CD4-positive, alpha-beta T cell (primary cell): Measurements from ENCODE around the gene CDC14A. TPM values are rescaled to one million over a fixed set of nuclear protein-coding genes. Genes with fewer than 3 reads are reported as not detected.
A peak's percentile ranks its signal among the peaks of the same experiment; 100 is the strongest.

Experiments used
- ATAC-seq: fragments of 200-7000 bp; cut with Tn5 transposase; one replicate; pipeline ENCODE4 v1.10.0; 2022; ENCODE audit warnings: mild to moderate bottlenecking; ENCODE audit not compliant: poor library complexity
- CTCF ChIA-PET: fragments of 350-600 bp; sonication (Branson Sonifier 250); formaldehyde crosslinking; loops from one replicate; lab custom pipeline; 2021; ENCODE audit warnings: antibody characterized with exemption, inconsistent platforms; lab: Charles Lee
- POLR2A ChIA-PET: fragments of 350-600 bp; sonication (Branson Sonifier 250); formaldehyde crosslinking; loops from one replicate; lab custom pipeline; 2021; ENCODE audit warnings: antibody characterized with exemption, inconsistent platforms; lab: Charles Lee
- DNase-seq, 14 experiments: peaks; one replicate each; pipeline ENCODE4 v3.0.0-alpha.2; 2013 to 2020; ENCODE audit warnings: mixed read lengths in 2 of 14
- H3K27ac ChIP-seq, 2 donors: one replicate each; pipeline versions ENCODE4 v1.5.1 to v1.7.0; 2013; ENCODE audit warnings: low read length in 2 of 2, low read depth in 1 of 2, mild to moderate bottlenecking in 1 of 2
- H3K27me3 ChIP-seq, 2 experiments: 1 replicate in 1 of 2; 2 replicates in 1 of 2; pipeline versions ENCODE4 v1.6.1 to v1.7.0; 2013; ENCODE audit warnings: low read length in 2 of 2, control low read depth in 1 of 2, mild to moderate bottlenecking in 1 of 2, moderate library complexity in 1 of 2; ENCODE audit not compliant: insufficient read depth in 2 of 2, control insufficient read depth in 1 of 2
- H3K36me3 ChIP-seq: one replicate; pipeline ENCODE4 v1.6.1; 2013; ENCODE audit warnings: low read length, control low read depth; ENCODE audit not compliant: insufficient read depth
- H3K4me1 ChIP-seq: one replicate; pipeline ENCODE4 v1.6.1; 2013; ENCODE audit warnings: low read length, control low read depth; ENCODE audit not compliant: insufficient read depth
- H3K4me3 ChIP-seq: one replicate; pipeline ENCODE4 v1.5.1; 2013; ENCODE audit warnings: mild to moderate bottlenecking, low read length, moderate library complexity
- H3K9me3 ChIP-seq, 2 experiments: 1 replicate in 1 of 2; 2 replicates in 1 of 2; pipeline versions ENCODE4 v1.6.1 to v1.7.0; 2013; ENCODE audit warnings: low read length in 2 of 2, mild to moderate bottlenecking in 2 of 2, control low read depth in 1 of 2, moderate library complexity in 1 of 2; ENCODE audit not compliant: control insufficient read depth in 1 of 2, insufficient read depth in 1 of 2
- H3K27ac Mint-ChIP-seq: one replicate; pipeline ENCODE4 v1.8.0; 2020; ENCODE audit warnings: mixed read lengths
- H3K27me3 Mint-ChIP-seq: one replicate; pipeline ENCODE4 v1.8.0; 2021; ENCODE audit warnings: mixed read lengths
- H3K36me3 Mint-ChIP-seq: one replicate; pipeline ENCODE4 v1.8.0; 2021; ENCODE audit warnings: low read depth, mixed read lengths
- H3K4me1 Mint-ChIP-seq: one replicate; pipeline ENCODE4 v1.8.0; 2021; ENCODE audit warnings: low read depth, mixed read lengths
- H3K4me3 Mint-ChIP-seq: one replicate; pipeline ENCODE4 v1.8.0; 2020; ENCODE audit warnings: mild to moderate bottlenecking, mixed read lengths
- H3K9me3 Mint-ChIP-seq: one replicate; pipeline ENCODE4 v1.8.0; 2020; ENCODE audit warnings: mixed read lengths
- intact Hi-C, 2 experiments: fragments of 100-400 bp; cut with DNase I in 1 of 2; cut with micrococcal nuclease in 1 of 2; formaldehyde crosslinking; loops; one replicate each; pipeline versions ENCODE4 v1.15.1 to v1.9.0; 2023 to 2025; cut with DNase I, micrococcal nuclease
- total RNA-seq, 174 experiments: library from RNA in 2 of 174; stranded (reverse) in 2 of 174; gene quantifications; one replicate each; pipeline ENCODE4 v1.2.3 and lab custom pipeline; 2021 to 2026
- TF ChIP-seq, protein P1 (sequence below): fragments of 200-600 bp; IDR thresholded peaks from one replicate; pipeline ENCODE4 v1.8.0; 2022; ENCODE audit warnings: antibody characterized with exemption, mild to moderate bottlenecking

The CDC14A gene
- total RNA-seq, 2 experiments from 2014 or later: 174 to 182 TPM

DNA sequence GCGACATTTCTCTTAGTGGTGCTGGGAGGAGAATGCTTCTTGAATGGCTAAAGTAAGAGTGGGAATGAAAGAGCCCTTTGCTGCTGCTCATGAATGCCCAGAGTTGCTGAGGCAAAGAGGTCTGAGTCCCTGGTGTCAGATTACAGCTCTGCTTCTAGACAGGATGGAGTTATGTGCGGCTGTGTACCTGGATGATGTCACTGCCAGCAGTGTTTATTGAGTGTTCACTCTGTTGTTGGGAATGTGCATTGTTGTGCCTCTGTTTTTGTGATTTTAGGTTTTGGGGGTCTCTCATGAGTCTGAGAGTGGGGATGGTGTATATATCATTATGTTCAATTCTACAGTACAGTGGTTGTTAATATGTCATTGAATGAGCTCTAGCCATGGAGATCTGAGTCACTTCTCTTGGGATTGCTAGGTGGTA is 2.7 kb downstream of the CDC14A start:
- H3K36me3 Mint-ChIP-seq: peaks cover 80% of the 10 kb centered on the region
- POLR2A ChIA-PET: interaction anchor here (0.5 to 6.9 kb wide), 18 partner anchors 11 to 222 kb away, joined by 3 to 67 read pairs (median 6); partner anchors contain the start of genes DBT, RTCA, SASS6 and TRMT13
- H3K4me3 ChIP-seq: peak overlapping the region; percentile 96

GRCh38 chr1:100358210-100358609 is 5.9 kb downstream of the CDC14A start:
- peaks cover 95% of the 10 kb centered on the region for H3K4me1 Mint-ChIP-seq
- peak overlapping the region; percentile 37 for H3K27ac Mint-ChIP-seq
- H3K4me3 ChIP-seq: peak overlapping the region; percentile 8
- H3K27me3 Mint-ChIP-seq: no peaks in the 10 kb centered on the region
- peaks cover 72% of the 10 kb centered on the region for H3K36me3 ChIP-seq
- no peaks in the 10 kb centered on the region for H3K9me3 ChIP-seq
- CTCF ChIA-PET: interaction anchor here (0.8 to 2.3 kb wide), 13 partner anchors 9 to 154 kb away, joined by 3 to 10 read pairs (median 3); no protein-coding TSS in a partner anchor
- intact Hi-C loops: loop anchor here (2.0 to 10.0 kb wide), 4 partner anchors 15 to 316 kb away; no protein-coding TSS in a partner anchor
- TF ChIP-seq, protein P1, sequence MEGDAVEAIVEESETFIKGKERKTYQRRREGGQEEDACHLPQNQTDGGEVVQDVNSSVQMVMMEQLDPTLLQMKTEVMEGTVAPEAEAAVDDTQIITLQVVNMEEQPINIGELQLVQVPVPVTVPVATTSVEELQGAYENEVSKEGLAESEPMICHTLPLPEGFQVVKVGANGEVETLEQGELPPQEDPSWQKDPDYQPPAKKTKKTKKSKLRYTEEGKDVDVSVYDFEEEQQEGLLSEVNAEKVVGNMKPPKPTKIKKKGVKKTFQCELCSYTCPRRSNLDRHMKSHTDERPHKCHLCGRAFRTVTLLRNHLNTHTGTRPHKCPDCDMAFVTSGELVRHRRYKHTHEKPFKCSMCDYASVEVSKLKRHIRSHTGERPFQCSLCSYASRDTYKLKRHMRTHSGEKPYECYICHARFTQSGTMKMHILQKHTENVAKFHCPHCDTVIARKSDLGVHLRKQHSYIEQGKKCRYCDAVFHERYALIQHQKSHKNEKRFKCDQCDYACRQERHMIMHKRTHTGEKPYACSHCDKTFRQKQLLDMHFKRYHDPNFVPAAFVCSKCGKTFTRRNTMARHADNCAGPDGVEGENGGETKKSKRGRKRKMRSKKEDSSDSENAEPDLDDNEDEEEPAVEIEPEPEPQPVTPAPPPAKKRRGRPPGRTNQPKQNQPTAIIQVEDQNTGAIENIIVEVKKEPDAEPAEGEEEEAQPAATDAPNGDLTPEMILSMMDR: peak; percentile 54
- H3K4me1 ChIP-seq: peaks cover 63% of the 10 kb centered on the region
- H3K27ac ChIP-seq: no peak overlapping the region
- peaks cover 97% of the 10 kb centered on the region for H3K36me3 Mint-ChIP-seq
- DNase-seq (peak in 7 of 14 experiments; percentile 6 to 60 (median 20)), ATAC-seq (peak; percentile 40)
- H3K9me3 Mint-ChIP-seq: no peaks in the 10 kb centered on the region
- H3K27me3 ChIP-seq: no peaks in the 10 kb centered on the region
- H3K4me3 Mint-ChIP-seq: peak overlapping the region; percentile 73
- POLR2A ChIA-PET: interaction anchor here (0.8 to 2.3 kb wide), 8 partner anchors 12 to 103 kb away, joined by 3 to 10 read pairs (median 6); no protein-coding TSS in a partner anchor

More for the DNA sequence above, 2.7 kb downstream of the CDC14A start:
- H3K9me3 ChIP-seq: no peaks in the 10 kb centered on the region
- H3K27me3 Mint-ChIP-seq: no peaks in the 10 kb centered on the region
- peak overlapping the region in 1 of 2 donors; percentile 4 for H3K27ac ChIP-seq
- H3K36me3 ChIP-seq: peaks cover 52% of the 10 kb centered on the region
- H3K27me3 ChIP-seq: no peaks in the 10 kb centered on the region
- intact Hi-C loops: loop anchor here (5.0 to 10.0 kb wide), 9 partner anchors 37 to 313 kb away; partner anchors contain the start of genes RTCA (in 2 of the 2), DBT (in 1 of the 2), SASS6 (in 1 of the 2) and TRMT13 (in 1 of the 2)
- peak overlapping the region; percentile 96 for H3K27ac Mint-ChIP-seq
- peaks cover 49% of the 10 kb centered on the region for H3K4me1 ChIP-seq
- CTCF ChIA-PET: interaction anchor here (0.7 to 4.7 kb wide), 6 partner anchors 27 to 103 kb away, joined by 3 to 40 read pairs (median 5); no protein-coding TSS in a partner anchor
- DNase-seq (peak in 10 of 14 experiments; percentile 4 to 77 (median 27)), ATAC-seq (no peak)
- H3K9me3 Mint-ChIP-seq: no peaks in the 10 kb centered on the region
- H3K4me3 Mint-ChIP-seq: peak overlapping the region; percentile 97
- TF ChIP-seq, protein P1: no peak
- H3K4me1 Mint-ChIP-seq: peaks cover 71% of the 10 kb centered on the region

DNA sequence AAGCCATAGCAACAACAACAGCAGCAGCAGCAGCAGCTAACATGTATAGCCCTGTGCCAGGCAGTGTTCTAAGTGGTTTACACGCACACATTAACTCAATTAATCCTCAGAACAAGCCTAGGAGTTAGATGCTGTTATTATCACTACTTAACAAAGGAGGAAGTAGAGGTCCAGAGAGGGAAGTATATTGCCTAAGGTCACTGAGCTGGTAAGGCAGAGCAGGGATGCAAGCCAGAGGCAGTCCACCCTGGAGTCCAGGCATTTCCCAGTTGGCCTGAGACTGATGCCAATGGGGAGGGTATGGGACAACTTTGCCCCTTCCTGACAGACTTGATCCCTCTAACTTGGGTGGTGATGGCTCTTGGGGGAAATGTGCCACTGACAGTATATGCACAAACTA is 6.8 kb downstream of the CDC14A start:
- H3K36me3 ChIP-seq: peaks cover 79% of the 10 kb centered on the region
- CTCF ChIA-PET: interaction anchor here (0.7 to 2.3 kb wide), 9 partner anchors 8 to 100 kb away, joined by 3 to 10 read pairs (median 3); no protein-coding TSS in a partner anchor
- Mint-ChIP-seq H3K9me3 (no peaks in the 10 kb centered on the region), H3K4me1 (peaks cover 88% of the 10 kb centered on the region), H3K4me3 (peak overlapping the region; percentile 56), H3K27ac (peak overlapping the region; percentile 71), H3K27me3 (no peaks in the 10 kb centered on the region), H3K36me3 (peaks cover 93% of the 10 kb centered on the region)
- DNase-seq: peak in 1 of 14 experiments; percentile 19
- POLR2A ChIA-PET: interaction anchor here (0.9 to 2.3 kb wide), 5 partner anchors 11 to 41 kb away, joined by 3 to 10 read pairs (median 7); no protein-coding TSS in a partner anchor
- H3K4me3 ChIP-seq: peak overlapping the region; percentile 0
- no peak for ATAC-seq
- no peaks in the 10 kb centered on the region for H3K9me3 ChIP-seq
- TF ChIP-seq, protein P1: no peak
- H3K4me1 ChIP-seq: peaks cover 69% of the 10 kb centered on the region
- H3K27ac ChIP-seq: no peak overlapping the region
- no peaks in the 10 kb centered on the region for H3K27me3 ChIP-seq
- intact Hi-C loops: loop anchor here (2.0 to 10.0 kb wide), 4 partner anchors 14 to 317 kb away; no protein-coding TSS in a partner anchor
